HepG2 (cell line): ENCODE data around the gene CMTM1. TPM values are rescaled to one million over a fixed set of nuclear protein-coding genes. Genes with fewer than 3 reads are reported as not detected.

Experiments used
- BRCA1 ChIP-seq: sonication (generic); formaldehyde crosslinking; IDR thresholded peaks from 2 replicates; pipeline ENCODE4 v1.4.0; 2020; ENCODE audit warnings: missing genetic modification reagents
- CCDC6 ChIP-seq: sonication (generic); formaldehyde crosslinking; IDR thresholded peaks from 2 replicates; pipeline ENCODE4 v1.8.1; 2022; ENCODE audit warnings: mild to moderate bottlenecking, missing genetic modification reagents, moderate library complexity
- FLYWCH1 ChIP-seq: sonication (generic); formaldehyde crosslinking; IDR thresholded peaks from 2 replicates; pipeline ENCODE4 v1.8.1; 2023; ENCODE audit warnings: mild to moderate bottlenecking, missing genetic modification reagents
- HDAC1 ChIP-seq: sonication (generic); formaldehyde crosslinking; IDR thresholded peaks from 2 replicates; pipeline ENCODE4 v1.5.1; 2020; ENCODE audit warnings: mild to moderate bottlenecking, missing genetic modification reagents
- HOXA9 ChIP-seq: sonication (generic); formaldehyde crosslinking; IDR thresholded peaks from 2 replicates; pipeline ENCODE4 v1.8.1; 2022; ENCODE audit warnings: missing genetic modification reagents, mild to moderate bottlenecking, moderate library complexity, borderline replicate concordance
- MAFK ChIP-seq, 2 experiments: IDR thresholded peaks in 1 of 2; conservative IDR thresholded peaks in 1 of 2; 2 replicates each; pipeline ENCODE4 v1.6.1; 2011; ENCODE audit warnings: improper control_type of control experiment in 2 of 2, low read length in 2 of 2
- SALL1 ChIP-seq: sonication (generic); formaldehyde crosslinking; IDR thresholded peaks from 2 replicates; pipeline ENCODE4 v1.8.0; 2022; ENCODE audit warnings: mild to moderate bottlenecking, missing genetic modification reagents
- SKIL ChIP-seq: sonication (generic); formaldehyde crosslinking; IDR thresholded peaks from 2 replicates; pipeline ENCODE4 v1.8.0; 2022; ENCODE audit warnings: missing genetic modification reagents, mild to moderate bottlenecking, moderate library complexity, borderline replicate concordance
- SYNCRIP ChIP-seq: fragments of 200-400 bp; formaldehyde crosslinking; IDR thresholded peaks from 2 replicates; pipeline ENCODE4 v1.6.1; 2018; ENCODE audit warnings: mild to moderate bottlenecking, low read depth, low read length; ENCODE audit not compliant: insufficient read depth
- TARDBP ChIP-seq: sonication (generic); formaldehyde crosslinking; IDR thresholded peaks from 2 replicates; pipeline ENCODE4 v1.8.0; 2022; ENCODE audit warnings: mild to moderate bottlenecking, missing genetic modification reagents
- TBX3 ChIP-seq: fragments of 450-650 bp; IDR thresholded peaks from 2 replicates; pipeline ENCODE4 v1.6.1; 2017; ENCODE audit warnings: antibody characterized with exemption, mild to moderate bottlenecking, inconsistent platforms, borderline replicate concordance
- YEATS4 ChIP-seq: sonication (generic); formaldehyde crosslinking; IDR thresholded peaks from 2 replicates; pipeline ENCODE4 v1.4.0; 2020; ENCODE audit warnings: missing genetic modification reagents, borderline replicate concordance
- ZFP1 ChIP-seq: IDR thresholded peaks from 2 replicates; pipeline ENCODE4 v1.6.1; 2016
- ZNF101 ChIP-seq: sonication (generic); formaldehyde crosslinking; IDR thresholded peaks from 2 replicates; pipeline ENCODE4 v1.4.0; 2020; ENCODE audit warnings: mild to moderate bottlenecking, low read depth, missing genetic modification reagents, borderline replicate concordance
- ZNF180 ChIP-seq: sonication (generic); formaldehyde crosslinking; IDR thresholded peaks from 2 replicates; pipeline ENCODE4 v1.4.0; 2020; ENCODE audit warnings: low read depth, missing genetic modification reagents, borderline replicate concordance
- ZNF333 ChIP-seq: sonication (generic); formaldehyde crosslinking; IDR thresholded peaks from 2 replicates; pipeline ENCODE4 v1.4.0; 2020; ENCODE audit warnings: mild to moderate bottlenecking, missing genetic modification reagents, borderline replicate concordance
- ZNF468 ChIP-seq: sonication (generic); formaldehyde crosslinking; IDR thresholded peaks from 2 replicates; pipeline ENCODE4 v1.8.0; 2022; ENCODE audit warnings: mild to moderate bottlenecking, moderate library complexity, missing genetic modification reagents
- ZNF615 ChIP-seq: sonication (generic); formaldehyde crosslinking; IDR thresholded peaks from 2 replicates; pipeline ENCODE4 v1.5.0; 2020; ENCODE audit warnings: mild to moderate bottlenecking, missing genetic modification reagents, borderline replicate concordance
- ZNF619 ChIP-seq: sonication (generic); formaldehyde crosslinking; IDR thresholded peaks from 2 replicates; pipeline ENCODE4 v1.4.0; 2020; ENCODE audit warnings: mild to moderate bottlenecking, missing genetic modification reagents
- ZNF737 ChIP-seq: sonication (generic); formaldehyde crosslinking; IDR thresholded peaks from 2 replicates; pipeline ENCODE4 v1.5.0; 2020; ENCODE audit warnings: missing genetic modification reagents, mild to moderate bottlenecking, borderline replicate concordance
- ZNF816 ChIP-seq: sonication (generic); formaldehyde crosslinking; IDR thresholded peaks from 2 replicates; pipeline ENCODE4 v1.8.0; 2022; ENCODE audit warnings: missing genetic modification reagents, mild to moderate bottlenecking, borderline replicate concordance
- ZNF839 ChIP-seq: sonication (generic); formaldehyde crosslinking; IDR thresholded peaks from 2 replicates; pipeline ENCODE4 v1.4.0; 2020; ENCODE audit warnings: missing genetic modification reagents, mild to moderate bottlenecking, borderline replicate concordance
- ZZZ3 ChIP-seq: sonication (generic); formaldehyde crosslinking; IDR thresholded peaks from 2 replicates; pipeline ENCODE4 v1.4.0; 2020; ENCODE audit warnings: missing genetic modification reagents, mild to moderate bottlenecking, borderline replicate concordance
- polyA plus RNA-seq, 8 experiments: library from polyadenylated mRNA; depleted of rRNA in 3 of 8; stranded (reverse) in 7 of 8; unstranded in 1 of 8; fragments of >200 nt; fragmentation: Illumina TruSeq in 4 of 8; extraction: Trizol in 4 of 8; gene quantifications; 2 replicates each; pipeline versions ENCODE4 v1.2.1 to v1.2.3, GENCODE V29; 2011 to 2016; ENCODE audit warnings: low read depth in 4 of 8, missing spikeins in 1 of 8, mixed read lengths in 1 of 8; ENCODE audit not compliant: insufficient read depth in 1 of 8
- total RNA-seq, 5 experiments: library from RNA; depleted of rRNA; stranded (reverse); fragments of >200 nt; fragmentation: Illumina TruSeq; extraction: Trizol; gene quantifications; 2 replicates each; pipeline ENCODE4 v1.2.3, GENCODE V29; 2016; ENCODE audit warnings: low read depth in 1 of 5
- TF ChIP-seq, protein P1 (sequence below): sonication (generic); formaldehyde crosslinking; IDR thresholded peaks from 2 replicates; pipeline ENCODE4 v1.4.0; 2020; ENCODE audit warnings: missing genetic modification reagents
- TF ChIP-seq, protein P2 (sequence below): sonication (generic); formaldehyde crosslinking; conservative IDR thresholded peaks from 2 replicates; pipeline ENCODE4 v1.8.1; 2023; ENCODE audit warnings: missing genetic modification reagents

Gene CMTM1
- total and polyA plus RNA-seq, 2 of the 13 experiments (the other 11 are each of a cell fraction or from before 2014, with no cell fraction given), result 1.7 to 2.9 TPM

- TF ChIP-seq FLYWCH1 (CRISPR knock-in tag) (no peak), SKIL (no peak), ZFP1 (no peak), ZNF468 (CRISPR knock-in tag) (no peak), ZNF101 (no peak), ZNF333 (no peak), HDAC1 (CRISPR knock-in tag) (peak; percentile 66), YEATS4 (CRISPR knock-in tag) (peak; percentile 93), TARDBP (CRISPR knock-in tag) (peak; percentile 63; the same call in 1 of the 2 replicates), ZNF737 (no peak), MAFK (conservative IDR thresholded peaks at IDR 0.05 in 1 of 2, IDR thresholded peaks at IDR 0.05 in 1 of 2; ENCODE audit: low read length in 2 of 2) (no peak), BRCA1 (CRISPR knock-in tag) (peak; percentile 48; the same call in 1 of the 2 replicates), ZNF816 (CRISPR knock-in tag) (peak; percentile 96; the same call in 1 of the 2 replicates), SALL1 (CRISPR knock-in tag) (no peak; the same call in 1 of the 2 replicates), SYNCRIP (no peak), ZZZ3 (CRISPR knock-in tag) (no peak), ZNF180 (no peak), ZNF615 (CRISPR knock-in tag) (peak; percentile 85), TBX3 (no peak), HOXA9 (no peak), ZNF619 (CRISPR knock-in tag) (no peak), CCDC6 (CRISPR knock-in tag) (0 out of 2 replicates have a peak, but pooled peaks have one; percentile 49), ZNF839 (CRISPR knock-in tag) (no peak)
- TF ChIP-seq, protein P1, sequence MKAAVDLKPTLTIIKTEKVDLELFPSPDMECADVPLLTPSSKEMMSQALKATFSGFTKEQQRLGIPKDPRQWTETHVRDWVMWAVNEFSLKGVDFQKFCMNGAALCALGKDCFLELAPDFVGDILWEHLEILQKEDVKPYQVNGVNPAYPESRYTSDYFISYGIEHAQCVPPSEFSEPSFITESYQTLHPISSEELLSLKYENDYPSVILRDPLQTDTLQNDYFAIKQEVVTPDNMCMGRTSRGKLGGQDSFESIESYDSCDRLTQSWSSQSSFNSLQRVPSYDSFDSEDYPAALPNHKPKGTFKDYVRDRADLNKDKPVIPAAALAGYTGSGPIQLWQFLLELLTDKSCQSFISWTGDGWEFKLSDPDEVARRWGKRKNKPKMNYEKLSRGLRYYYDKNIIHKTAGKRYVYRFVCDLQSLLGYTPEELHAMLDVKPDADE (CRISPR knock-in tag), result no peak; the same call in 1 of the 2 replicates
- TF ChIP-seq, protein P2, sequence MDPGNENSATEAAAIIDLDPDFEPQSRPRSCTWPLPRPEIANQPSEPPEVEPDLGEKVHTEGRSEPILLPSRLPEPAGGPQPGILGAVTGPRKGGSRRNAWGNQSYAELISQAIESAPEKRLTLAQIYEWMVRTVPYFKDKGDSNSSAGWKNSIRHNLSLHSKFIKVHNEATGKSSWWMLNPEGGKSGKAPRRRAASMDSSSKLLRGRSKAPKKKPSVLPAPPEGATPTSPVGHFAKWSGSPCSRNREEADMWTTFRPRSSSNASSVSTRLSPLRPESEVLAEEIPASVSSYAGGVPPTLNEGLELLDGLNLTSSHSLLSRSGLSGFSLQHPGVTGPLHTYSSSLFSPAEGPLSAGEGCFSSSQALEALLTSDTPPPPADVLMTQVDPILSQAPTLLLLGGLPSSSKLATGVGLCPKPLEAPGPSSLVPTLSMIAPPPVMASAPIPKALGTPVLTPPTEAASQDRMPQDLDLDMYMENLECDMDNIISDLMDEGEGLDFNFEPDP, result peak; percentile 96; the same call in 1 of the 2 replicates
Measured at GRCh38 chr16:66549284-66550131, 16.7 kb upstream of the CMTM1 start, which contains the start of gene TK2 (continued).
